ENCODE measurements around the gene MOGAT2.
"Not testable (repeated sequence)": the region's sequence is repeated elsewhere in the genome, so short reads cannot be mapped to it uniquely, and the experiment has no call there.

MOGAT2 gene

GRCh38 chr11:75678620-75679259, 38.9 kb upstream of the MOGAT2 start:
- peaks cover 68% of the 10 kb centered on the region for H3K27me3 Mint-ChIP-seq (ENCODE audit: low read depth)
- no peak for TF ChIP-seq CTCF (IDR thresholded peaks at IDR 0.05; ENCODE audit: unreplicated experiment in 3 of 3)
- H3K36me3 Mint-ChIP-seq (ENCODE audit: low read depth): no peaks in the 10 kb centered on the region
- peaks cover 21% of the 10 kb centered on the region for H3K9me3 Mint-ChIP-seq
- no peak overlapping the region for H3K4me3 Mint-ChIP-seq
- H3K27ac Mint-ChIP-seq: no peak overlapping the region
- H3K4me1 Mint-ChIP-seq: no peaks in the 10 kb centered on the region

- Mint-ChIP-seq H3K4me1 (no peaks in the 10 kb centered on the region), H3K9me3 (peaks cover 20% of the 10 kb centered on the region), H3K27me3 (ENCODE audit: low read depth) (peaks cover 64% of the 10 kb centered on the region), H3K4me3 (no peak overlapping the region), H3K36me3 (ENCODE audit: low read depth) (no peaks in the 10 kb centered on the region), H3K27ac (no peak overlapping the region)
- no peak for TF ChIP-seq CTCF (IDR thresholded peaks at IDR 0.05; ENCODE audit: unreplicated experiment in 3 of 3)
These were observed 38.1 kb upstream of the MOGAT2 start for GRCh38 chr11:75679566-75679965.

- H3K36me3 Mint-ChIP-seq (ENCODE audit: low read depth); H3K4me1 Mint-ChIP-seq; H3K27ac Mint-ChIP-seq; H3K4me3 Mint-ChIP-seq: not testable (repeated sequence)
- H3K27me3 Mint-ChIP-seq (ENCODE audit: low read depth): peaks cover 40% of the 10 kb centered on the region
- peaks cover 48% of the 10 kb centered on the region for H3K9me3 Mint-ChIP-seq
These were observed 33.8 kb upstream of the MOGAT2 start for GRCh38 chr11:75683856-75684255.

- peaks cover 29% of the 10 kb centered on the region for H3K9me3 Mint-ChIP-seq
- peaks cover 18% of the 10 kb centered on the region for H3K27me3 Mint-ChIP-seq (ENCODE audit: low read depth)
- no peaks in the 10 kb centered on the region for H3K4me1 Mint-ChIP-seq
- H3K27ac Mint-ChIP-seq: no peak overlapping the region
- H3K4me3 Mint-ChIP-seq: no peak overlapping the region
- no peaks in the 10 kb centered on the region for H3K36me3 Mint-ChIP-seq (ENCODE audit: low read depth)
- no peak for TF ChIP-seq CTCF (IDR thresholded peaks at IDR 0.05; ENCODE audit: unreplicated experiment in 3 of 3)
These were observed 27.6 kb upstream of the MOGAT2 start for GRCh38 chr11:75689863-75690609.

- Mint-ChIP-seq H3K27ac (no peak overlapping the region), H3K36me3 (ENCODE audit: low read depth) (no peaks in the 10 kb centered on the region), H3K27me3 (ENCODE audit: low read depth) (peaks cover 19% of the 10 kb centered on the region), H3K4me1 (no peaks in the 10 kb centered on the region), H3K4me3 (no peak overlapping the region), H3K9me3 (peaks cover 19% of the 10 kb centered on the region)
- TF ChIP-seq CTCF (IDR thresholded peaks at IDR 0.05; ENCODE audit: unreplicated experiment in 3 of 3): no peak
These were observed 25.8 kb upstream of the MOGAT2 start for GRCh38 chr11:75691804-75692203.

GRCh38 chr11:75697906-75698581, 19.6 kb upstream of the MOGAT2 start:
- no peak for TF ChIP-seq CTCF (IDR thresholded peaks at IDR 0.05; ENCODE audit: unreplicated experiment in 3 of 3)
- Mint-ChIP-seq H3K27me3 (ENCODE audit: low read depth) (peaks cover 18% of the 10 kb centered on the region), H3K9me3 (peaks cover 10% of the 10 kb centered on the region), H3K4me1 (no peaks in the 10 kb centered on the region), H3K4me3 (no peak overlapping the region), H3K36me3 (ENCODE audit: low read depth) (no peaks in the 10 kb centered on the region), H3K27ac (no peak overlapping the region)
